ENCODE results near the gene NFIX.
A peak's percentile ranks its signal among the peaks of the same experiment; 100 is the strongest.
"Not testable (repeated sequence)": the region's sequence is repeated elsewhere in the genome, so short reads cannot be mapped to it uniquely, and the experiment has no call there.

The NFIX gene

GRCh38 chr19:12994701-12995595, at the start of gene NFIX:
NFIX (plus strand) TSS chr19:12995475; CDS start chr19:12995838, 363 bp downstream.
- DNase-seq, result peak; percentile 75

- DNase-seq, result peak; percentile 98
These were observed 49.7 kb upstream of the NFIX start, which contains the start of gene RAD23A for GRCh38 chr19:12945479-12946091. RAD23A (plus strand) TSS chr19:12945862; CDS start chr19:12945949, 87 bp downstream.

GRCh38 chr19:12946092-12946721, 49.1 kb upstream of the NFIX start:
- DNase-seq, result peak; percentile 54

GRCh38 chr19:12946731-12947496, 48.4 kb upstream of the NFIX start:
- DNase-seq, result no peak

- no peak for DNase-seq
These were observed 47.3 kb upstream of the NFIX start for GRCh38 chr19:12947702-12948611.

- DNase-seq, result no peak
These were observed 46.5 kb upstream of the NFIX start for GRCh38 chr19:12948612-12949362.

- DNase-seq, result no peak
These were observed 45.7 kb upstream of the NFIX start for GRCh38 chr19:12949363-12950283.

GRCh38 chr19:12952050-12952449, 43.2 kb upstream of the NFIX start:
- not testable (repeated sequence) for DNase-seq

GRCh38 chr19:12952488-12953137, 42.7 kb upstream of the NFIX start:
- DNase-seq, result no peak

- DNase-seq, result no peak
These were observed 42.0 kb upstream of the NFIX start for GRCh38 chr19:12953138-12953798.

GRCh38 chr19:12953799-12954611, 41.3 kb upstream of the NFIX start:
- DNase-seq, result no peak

GRCh38 chr19:12954612-12954962, 40.7 kb upstream of the NFIX start:
- DNase-seq, result no peak

GRCh38 chr19:12955575-12955974, 39.7 kb upstream of the NFIX start:
- not testable (repeated sequence) for DNase-seq

- no peak for DNase-seq
These were observed 39.3 kb upstream of the NFIX start for GRCh38 chr19:12955996-12956395.

GRCh38 chr19:12956446-12957388, 38.6 kb upstream of the NFIX start, which contains the start of gene GADD45GIP1:
GADD45GIP1 (minus strand) TSS chr19:12957223; CDS start chr19:12957212, 11 bp downstream.
- peak; percentile 83 for DNase-seq

GRCh38 chr19:12957389-12957952, 37.8 kb upstream of the NFIX start:
- not testable (repeated sequence) for DNase-seq
